GM21825 (cell line): ENCODE data around the gene ZFAND2A.
A peak's percentile ranks its signal among the peaks of the same experiment; 100 is the strongest.

Source experiments
- ATAC-seq: cut with Tn5 transposase; IDR thresholded peaks from one replicate; pipeline ENCODE4 v1.9.1; 2021; ENCODE audit warnings: mild to moderate bottlenecking, moderate library complexity; ENCODE audit not compliant: unreplicated experiment

ZFAND2A gene

GRCh38 chr7:1110358-1110757, 49.6 kb downstream of the ZFAND2A start:
- no peak for ATAC-seq

- ATAC-seq: no peak
Observed at GRCh38 chr7:1109581-1110310, 50.2 kb downstream of the ZFAND2A start.

GRCh38 chr7:1108264-1108920, 51.6 kb downstream of the ZFAND2A start:
- no peak for ATAC-seq

- ATAC-seq: no peak
Observed at GRCh38 chr7:1106793-1107421, 53.1 kb downstream of the ZFAND2A start.

- no peak for ATAC-seq
Observed at GRCh38 chr7:1106063-1106792, 53.8 kb downstream of the ZFAND2A start.

GRCh38 chr7:1105189-1105588, 54.8 kb downstream of the ZFAND2A start:
- ATAC-seq: peak; percentile 42

- ATAC-seq: no peak
Observed at GRCh38 chr7:1104516-1105179, 55.3 kb downstream of the ZFAND2A start.

- ATAC-seq: no peak
Observed at GRCh38 chr7:1103789-1104515, 56.0 kb downstream of the ZFAND2A start.

GRCh38 chr7:1103009-1103788, 56.8 kb downstream of the ZFAND2A start:
- peak; percentile 44 for ATAC-seq
